Colon (tissue), 2 donors: Measurements from ENCODE around the gene UBE2I.

Source experiments
- FAIRE-seq: peaks from 2 replicates; lab custom pipeline; 2012; peaks lifted over from hg19 to GRCh38; lab: Jason Lieb, UNC
- donor health status: control.
- donor health status: control.

UBE2I gene

GRCh38 chr16:1330931-1331711, 21.7 kb downstream of the UBE2I start:
- no peak for FAIRE-seq

GRCh38 chr16:1331712-1332617, 22.5 kb downstream of the UBE2I start:
- FAIRE-seq, result no peak

GRCh38 chr16:1332618-1333148, 23.2 kb downstream of the UBE2I start:
- FAIRE-seq, result no peak

GRCh38 chr16:1333149-1333812, 23.8 kb downstream of the UBE2I start, which contains the start of gene BAIAP3:
Gene BAIAP3 (plus strand): TSS chr16:1333645. CDS start chr16:1338550, 4,905 bp downstream.
- FAIRE-seq, result no peak

- no peak for FAIRE-seq
Measured at GRCh38 chr16:1333854-1334700, 24.6 kb downstream of the UBE2I start.

GRCh38 chr16:1334739-1335138, 25.3 kb downstream of the UBE2I start:
- FAIRE-seq, result no peak

GRCh38 chr16:1335211-1335971, 26.0 kb downstream of the UBE2I start:
- FAIRE-seq, result no peak

GRCh38 chr16:1335996-1336395, 26.6 kb downstream of the UBE2I start:
- FAIRE-seq, result no peak

DNA sequence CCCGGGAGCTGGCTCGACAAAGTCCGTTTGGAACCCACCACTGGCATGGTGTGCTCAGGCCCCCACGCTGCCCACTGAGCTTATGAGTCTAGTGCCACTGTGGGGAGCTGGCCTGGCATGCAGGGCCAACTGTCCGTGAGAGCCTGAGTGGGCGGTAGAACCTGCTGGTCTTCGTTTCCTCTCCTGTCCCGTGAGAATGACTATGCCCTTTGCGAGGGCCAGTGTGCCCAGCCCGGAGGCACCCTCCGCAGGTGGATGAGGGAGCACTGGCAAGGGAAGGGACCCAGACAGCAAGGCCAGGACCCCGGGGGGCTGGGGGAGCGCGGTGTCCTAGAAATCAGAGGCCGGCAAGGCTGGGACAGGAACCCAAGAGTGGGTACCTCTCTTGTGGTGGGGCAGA, 27.2 kb downstream of the UBE2I start:
- no peak for FAIRE-seq

- no peak for FAIRE-seq
Measured at GRCh38 chr16:1337486-1337885, 28.1 kb downstream of the UBE2I start.

DNA sequence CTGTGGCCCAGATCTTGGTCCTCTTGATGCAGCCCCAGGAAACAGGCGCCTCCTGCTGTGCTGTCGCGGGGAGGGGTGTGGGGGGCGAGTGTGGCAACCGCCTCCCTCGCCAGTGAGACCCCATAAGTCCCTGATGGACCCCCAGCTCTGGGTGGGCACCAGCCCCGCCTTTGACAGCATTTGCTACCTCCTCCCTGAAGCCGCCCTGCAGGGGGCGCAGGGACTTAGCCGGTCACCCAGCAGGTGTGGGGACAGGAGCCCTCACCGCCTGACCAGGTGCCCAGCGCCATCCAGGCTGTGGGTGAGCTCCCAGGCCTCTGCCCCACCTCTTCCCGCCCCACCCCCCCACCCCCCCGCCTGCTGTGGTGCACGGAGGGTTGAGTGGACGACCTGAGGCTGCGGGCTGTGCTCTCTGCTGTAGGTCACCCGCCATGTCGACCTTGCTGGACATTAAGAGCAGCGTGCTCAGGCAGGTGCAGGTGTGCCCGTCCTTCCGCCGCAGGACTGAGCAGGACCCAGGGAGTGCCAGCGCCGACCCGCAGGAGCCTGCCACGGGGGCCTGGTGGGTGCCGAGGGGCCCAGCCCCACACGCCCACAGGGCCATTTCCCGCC, 28.8 kb downstream of the UBE2I start:
- no peak for FAIRE-seq

GRCh38 chr16:1338855-1339675, 29.6 kb downstream of the UBE2I start:
- no peak for FAIRE-seq

DNA sequence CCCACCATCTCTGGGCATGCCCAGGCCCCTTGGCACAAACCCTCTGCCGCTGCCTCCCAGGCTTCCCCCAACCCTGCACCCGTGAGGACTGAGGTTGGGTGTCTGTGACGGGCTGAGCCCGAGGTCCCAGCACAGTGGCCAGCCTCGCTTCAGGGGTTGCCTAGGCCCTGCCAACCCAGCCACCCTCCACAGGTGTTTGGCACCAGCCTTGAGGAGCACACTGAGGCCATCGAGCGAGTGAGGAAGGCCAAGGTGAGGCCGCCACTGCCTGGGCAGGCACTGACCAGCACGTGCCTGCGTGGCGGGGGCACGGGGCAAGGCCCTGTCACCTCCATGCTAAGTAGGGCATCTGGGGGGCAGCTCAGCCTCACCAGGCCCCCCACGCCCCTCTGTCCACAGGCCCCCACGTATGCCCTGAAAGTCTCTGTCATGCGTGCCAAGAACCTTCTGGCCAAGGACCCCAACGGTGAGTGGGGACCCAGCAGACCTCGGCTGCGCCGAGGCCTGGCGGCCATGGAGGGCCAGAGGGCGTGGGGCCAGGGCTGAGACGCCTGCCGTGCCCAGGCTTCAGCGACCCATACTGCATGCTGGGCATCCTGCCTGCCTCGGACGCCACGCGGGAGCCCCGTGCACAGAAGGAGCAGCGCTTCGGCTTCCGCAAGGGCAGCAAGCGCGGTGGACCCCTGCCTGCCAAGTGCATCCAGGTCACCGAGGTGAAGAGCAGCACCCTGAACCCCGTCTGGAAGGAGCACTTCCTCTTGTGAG, 31.5 kb downstream of the UBE2I start:
- no peak for FAIRE-seq

- FAIRE-seq, result no peak
Measured at GRCh38 chr16:1341495-1342420, 32.3 kb downstream of the UBE2I start.

DNA sequence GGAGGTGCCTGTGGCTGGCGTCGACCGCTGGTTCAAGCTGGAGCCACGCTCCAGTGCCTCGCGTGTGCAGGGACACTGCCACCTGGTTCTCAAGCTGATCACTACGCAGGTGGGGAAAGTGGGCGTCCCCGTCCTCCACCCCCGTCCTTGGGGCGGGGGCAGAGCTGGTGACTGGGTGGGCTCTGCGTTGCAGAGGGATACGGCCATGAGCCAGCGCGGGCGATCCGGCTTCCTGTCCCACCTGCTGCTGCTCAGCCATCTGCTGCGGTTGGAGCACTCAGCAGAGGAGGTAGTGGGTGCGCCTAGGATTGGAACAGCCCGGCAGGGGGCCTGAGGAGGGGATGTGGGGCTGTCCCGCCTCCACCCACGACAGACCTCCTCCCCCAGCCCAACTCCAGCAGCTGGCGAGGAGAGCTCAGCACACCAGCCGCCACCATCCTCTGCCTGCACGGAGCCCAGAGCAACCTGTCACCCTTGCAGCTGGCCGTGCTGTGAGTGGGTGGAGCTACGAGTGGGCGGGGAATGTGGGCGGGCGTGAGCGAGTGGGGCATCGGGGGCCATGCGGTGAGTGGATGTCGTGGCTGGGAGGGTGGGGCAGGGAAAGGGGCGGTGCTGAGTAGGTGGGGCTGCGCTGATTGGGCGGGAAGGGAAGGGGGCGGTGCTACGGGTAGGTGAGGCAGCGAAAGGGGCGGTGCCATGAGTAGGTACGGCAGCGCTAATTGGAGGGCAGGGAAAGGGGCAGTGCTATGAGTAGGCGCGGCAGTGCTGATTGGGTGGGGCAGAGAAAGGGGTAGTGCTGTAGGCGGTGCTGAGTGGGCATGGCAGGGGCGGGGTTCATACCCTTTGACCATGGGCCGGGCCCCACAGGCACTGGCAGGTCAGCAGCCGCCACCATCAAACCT, 33.3 kb downstream of the UBE2I start:
- no peak for FAIRE-seq
